GM18508 (cell line): Measurements from ENCODE around the gene SEC14L5.

ENCODE experiments used
- ATAC-seq: cut with Tn5 transposase; IDR thresholded peaks from one replicate; pipeline ENCODE4 v1.9.1; 2021; ENCODE audit warnings: moderate number of reproducible peaks; ENCODE audit not compliant: insufficient read depth, unreplicated experiment

Gene SEC14L5

GRCh38 chr16:4957720-4958509 is at the start of gene SEC14L5:
SEC14L5 (plus strand) TSS chr16:4958330; CDS start chr16:4959324, 994 bp downstream.
- ATAC-seq = no peak

DNA sequence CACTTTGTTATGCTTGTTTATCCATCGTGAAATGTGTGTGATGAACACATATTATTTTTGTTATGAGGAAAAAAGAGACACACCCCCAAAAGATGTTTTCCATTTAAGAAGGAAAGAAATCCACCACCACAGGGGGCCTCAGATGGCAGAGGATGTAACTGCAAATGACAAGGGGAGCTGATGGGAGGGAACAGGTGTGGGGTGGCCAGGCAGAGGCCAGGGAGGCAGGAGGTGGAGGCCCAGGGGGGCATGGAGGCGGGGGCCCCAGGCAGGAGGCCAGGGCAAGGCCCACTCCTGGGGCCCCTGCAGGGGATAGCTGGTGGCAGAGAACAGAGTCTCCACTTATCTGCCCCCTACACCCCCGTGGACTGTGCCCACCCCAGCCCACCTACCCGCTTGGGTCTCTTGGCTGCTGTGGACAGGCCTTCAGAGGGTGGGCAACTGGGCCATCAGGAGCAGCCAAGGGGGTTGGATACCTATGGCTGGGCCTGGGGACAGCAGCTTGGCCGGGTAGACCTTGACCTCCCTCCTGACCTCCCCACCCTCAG is 49.2 kb upstream of the SEC14L5 start:
- no peak for ATAC-seq

- ATAC-seq = no peak
Observed at GRCh38 chr16:4909825-4910224, 48.3 kb upstream of the SEC14L5 start.

- ATAC-seq = no peak
Observed at GRCh38 chr16:4910828-4911227, 47.3 kb upstream of the SEC14L5 start.

DNA sequence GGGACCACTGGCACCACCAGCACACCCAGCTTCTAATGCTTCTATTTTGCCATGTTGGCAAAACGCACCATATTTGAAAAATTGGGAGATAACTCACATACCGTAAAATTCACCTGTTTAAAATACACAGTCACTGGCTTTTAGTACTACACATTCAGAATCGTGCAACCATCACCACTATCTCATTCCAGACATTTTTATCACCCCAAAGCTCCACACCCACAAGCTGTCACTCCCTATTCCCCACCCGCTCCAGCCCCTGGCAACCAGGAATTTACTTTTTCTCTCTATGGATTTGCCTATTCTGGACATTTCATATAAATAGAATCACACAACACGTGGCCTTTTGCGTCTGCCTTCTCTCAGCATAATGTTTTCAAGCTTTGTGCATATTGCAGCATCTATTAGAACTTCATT is 46.2 kb upstream of the SEC14L5 start:
- no peak for ATAC-seq

GRCh38 chr16:4913130-4913773 is 44.9 kb upstream of the SEC14L5 start:
- no peak for ATAC-seq

DNA sequence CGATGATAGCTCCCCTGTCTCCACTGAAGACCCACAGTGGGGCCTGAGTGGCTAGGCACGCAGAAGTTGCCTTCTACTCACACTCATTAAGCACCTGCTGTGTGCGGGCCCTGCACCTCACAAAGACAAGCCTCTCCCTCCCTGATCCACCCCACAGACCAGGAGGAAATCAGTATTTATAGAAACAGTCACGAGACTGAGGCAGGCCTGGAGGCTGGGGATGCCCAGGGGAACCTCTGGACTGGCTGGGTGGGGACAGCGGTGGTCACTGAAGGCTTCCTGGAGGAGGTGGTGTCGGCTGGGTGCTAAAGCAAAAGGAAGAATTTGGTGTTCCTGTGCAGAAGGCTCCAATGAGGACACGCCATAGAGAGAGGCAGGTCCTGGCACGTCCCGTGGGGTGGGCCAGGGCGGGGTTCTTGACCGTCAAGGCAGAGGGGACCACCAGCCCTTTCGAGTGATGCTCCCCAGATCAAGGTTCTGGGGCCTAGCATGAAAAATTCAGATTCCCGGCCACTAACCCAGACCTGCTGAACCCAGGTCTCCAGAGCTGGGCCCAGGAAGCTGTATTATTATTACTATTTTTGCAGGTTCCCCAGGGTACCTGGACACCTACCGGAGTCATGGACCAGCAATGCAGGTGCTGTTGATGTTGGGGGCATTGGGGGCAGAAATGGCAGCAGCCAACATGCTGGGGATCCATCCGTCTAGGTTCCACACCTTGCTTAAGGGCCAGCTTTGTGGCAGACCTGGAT is 44.2 kb upstream of the SEC14L5 start:
- ATAC-seq = no peak

DNA sequence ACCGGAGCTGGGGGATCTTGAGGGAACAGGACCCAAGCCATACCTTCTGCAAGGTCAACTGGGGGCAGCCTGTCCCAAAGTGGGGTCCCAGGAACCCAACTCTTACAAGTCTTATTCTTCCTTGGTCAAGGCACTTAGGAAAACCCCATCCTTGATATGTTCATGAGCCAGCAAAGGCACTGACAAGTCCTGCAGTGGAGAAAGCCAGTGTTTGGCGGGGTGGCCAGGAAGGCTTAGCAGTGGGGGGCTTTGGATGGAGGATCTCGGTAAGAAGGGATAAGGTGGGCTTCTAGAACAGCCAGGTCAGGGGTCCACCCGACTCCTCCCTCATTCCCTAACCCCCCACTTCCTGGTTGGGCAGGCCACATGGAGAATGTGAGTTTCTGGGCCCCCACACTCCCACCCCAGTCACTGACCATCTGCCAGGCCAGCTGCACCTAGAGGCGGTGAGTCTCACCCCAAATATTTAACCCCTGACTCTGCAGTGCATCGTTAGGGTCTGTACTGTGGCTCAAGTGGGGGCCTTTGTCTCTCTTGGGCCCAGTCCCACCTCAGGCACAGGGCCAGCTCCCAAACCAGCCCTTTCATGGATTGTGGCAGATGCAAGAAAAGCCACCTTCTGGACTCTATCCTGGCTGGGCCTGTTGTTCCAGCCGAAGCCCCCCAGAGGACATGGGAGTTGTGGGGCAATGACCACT is 43.5 kb upstream of the SEC14L5 start:
- no peak for ATAC-seq

- no peak for ATAC-seq
Observed at GRCh38 chr16:4915226-4915761, 42.8 kb upstream of the SEC14L5 start.

GRCh38 chr16:4917117-4917516 is 41.0 kb upstream of the SEC14L5 start:
- no peak for ATAC-seq

GRCh38 chr16:4918781-4919251 is 39.3 kb upstream of the SEC14L5 start:
- ATAC-seq = no peak

DNA sequence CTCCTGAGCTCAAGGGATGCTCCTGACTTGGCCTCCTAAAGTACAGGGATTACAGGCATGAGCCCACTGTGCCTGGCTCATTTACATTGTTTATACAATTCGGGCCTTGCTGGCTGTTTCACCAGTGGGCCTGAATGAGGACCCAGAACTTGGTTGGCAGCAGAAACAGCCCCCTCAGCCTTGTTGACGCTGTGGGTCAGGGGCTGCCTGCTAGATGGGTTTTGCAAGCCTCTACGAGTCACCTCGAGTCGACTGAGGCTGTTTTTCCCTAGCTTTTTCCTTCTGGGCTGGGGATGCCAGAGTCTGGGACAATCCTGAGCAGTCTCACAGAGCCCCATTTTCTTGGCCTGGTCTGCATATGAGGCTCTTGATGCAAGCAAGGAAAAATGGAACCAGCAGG is 37.3 kb upstream of the SEC14L5 start:
- no peak for ATAC-seq

DNA sequence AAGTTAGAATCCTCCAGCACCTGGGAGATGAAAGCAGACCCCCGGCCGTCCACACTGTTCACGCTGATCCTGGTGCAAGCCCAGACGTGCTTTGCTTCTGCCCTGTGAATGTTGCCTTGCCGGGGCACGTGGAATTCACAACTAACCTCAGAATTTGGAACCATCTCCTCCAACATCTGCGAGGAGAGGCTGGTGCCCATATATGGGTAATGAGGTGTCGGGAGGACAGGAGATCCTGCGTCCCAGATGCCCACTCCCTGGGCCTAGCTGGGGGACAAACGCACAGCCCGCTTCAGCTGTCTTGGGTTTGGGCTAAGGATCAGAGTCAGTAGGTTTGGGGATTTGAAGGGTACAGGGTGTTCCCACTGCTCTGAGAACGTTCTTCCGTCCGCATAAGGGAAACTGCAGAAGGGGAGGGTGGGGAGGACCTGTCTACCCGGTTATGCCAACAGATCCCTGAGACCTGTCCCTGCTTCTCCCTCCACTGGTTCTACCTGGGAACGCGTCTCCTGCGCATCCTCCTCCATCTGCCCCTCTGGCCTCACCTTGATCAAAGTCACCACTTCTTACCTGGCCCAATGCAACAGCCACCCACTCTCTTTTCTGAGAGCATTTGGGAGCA is 35.3 kb upstream of the SEC14L5 start:
- no peak for ATAC-seq

- no peak for ATAC-seq
Observed at GRCh38 chr16:4923853-4924252, 34.3 kb upstream of the SEC14L5 start.

DNA sequence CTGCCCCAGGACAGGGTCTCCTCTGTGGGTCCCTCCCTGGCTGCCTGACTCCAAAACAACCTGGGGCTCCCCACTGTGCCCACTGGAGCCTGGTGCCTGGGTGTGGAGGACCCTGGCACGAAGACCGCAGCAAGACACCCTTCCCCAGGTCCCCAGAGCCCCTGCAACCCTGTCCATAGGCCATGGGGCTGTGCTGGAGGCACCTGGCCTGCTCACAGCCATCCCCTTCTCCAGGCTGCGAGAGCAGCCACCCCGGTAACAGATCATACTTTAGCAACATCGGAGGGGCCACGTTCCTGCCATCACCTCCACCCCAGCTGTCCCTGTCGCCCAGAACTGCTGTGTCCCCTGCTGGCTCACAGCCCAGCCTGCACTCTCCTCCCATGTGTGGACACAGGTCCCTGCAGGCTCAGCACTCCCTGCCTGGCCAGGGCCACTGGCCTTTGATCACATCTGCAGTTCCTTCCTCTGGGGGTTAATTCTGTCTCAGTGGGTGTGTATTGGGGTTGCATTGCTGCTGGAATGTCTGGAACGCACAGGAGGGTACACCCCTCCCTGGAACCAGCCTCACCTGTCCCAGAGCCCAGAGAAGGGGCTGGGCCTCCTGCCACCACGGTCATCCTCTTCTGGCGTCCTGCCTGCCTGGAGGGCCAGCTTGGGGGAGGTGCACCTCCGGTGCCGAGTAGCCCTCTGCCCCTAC is 33.4 kb upstream of the SEC14L5 start:
- no peak for ATAC-seq

DNA sequence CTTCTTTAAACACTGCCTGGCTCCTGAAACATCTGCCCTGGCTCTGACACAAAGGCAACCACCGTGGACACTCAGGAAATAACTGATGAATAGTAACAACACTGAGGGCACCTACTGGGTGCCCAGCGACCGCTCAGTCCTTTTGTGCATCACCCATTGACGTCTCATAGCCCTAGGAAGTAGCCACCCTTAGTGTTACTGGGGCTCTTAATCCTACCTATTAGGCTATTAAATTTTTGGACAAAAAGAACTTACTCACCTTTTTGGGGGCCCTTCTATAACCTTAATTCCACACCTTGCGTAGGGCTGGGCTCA is 32.9 kb upstream of the SEC14L5 start:
- no peak for ATAC-seq

- ATAC-seq = no peak
Observed at GRCh38 chr16:4925791-4926190, 32.3 kb upstream of the SEC14L5 start.

GRCh38 chr16:4926928-4927327 is 31.2 kb upstream of the SEC14L5 start:
- no peak for ATAC-seq

DNA sequence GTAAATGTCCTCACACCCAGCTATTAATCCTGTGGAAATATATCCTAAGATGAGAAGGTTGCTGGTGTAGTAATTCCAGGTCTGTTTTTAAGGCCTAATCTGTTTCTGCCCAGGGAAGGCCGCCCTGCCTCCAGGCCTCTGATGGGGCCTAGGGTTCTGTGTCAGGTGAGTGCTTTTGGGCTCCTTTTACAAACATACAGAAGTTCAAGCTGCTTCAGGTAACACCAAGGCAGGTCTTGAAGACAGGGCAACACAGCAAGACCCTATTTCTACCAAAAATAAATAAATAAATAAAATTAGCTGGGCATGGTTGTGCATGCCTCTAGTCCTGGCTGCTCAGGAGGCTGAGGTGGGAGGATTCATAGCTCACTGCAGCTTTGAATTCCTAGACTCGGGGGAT is 30.5 kb upstream of the SEC14L5 start:
- ATAC-seq = no peak
